NB4 (cell line): Measurements from ENCODE around the gene SEPSECS.

ENCODE experiments used
- DNase-seq: peaks from one replicate; pipeline ENCODE4 v3.0.0; 2010; ENCODE audit warnings: low read depth
- H3K4me3 ChIP-seq: one replicate; pipeline ENCODE4 v1.5.1; 2011; ENCODE audit warnings: mild to moderate bottlenecking, low read depth, low read length, moderate library complexity
- MYC ChIP-seq: IDR thresholded peaks from 2 replicates; pipeline ENCODE4 v1.6.1; 2011; ENCODE audit warnings: low read depth, low read length
- POLR2A ChIP-seq: IDR thresholded peaks from 2 replicates; pipeline ENCODE4 v1.6.1; 2011; ENCODE audit warnings: mild to moderate bottlenecking; ENCODE audit not compliant: insufficient read length; ENCODE audit errors: extremely low read depth
- TF ChIP-seq, protein P1 (sequence below): IDR thresholded peaks from 2 replicates; pipeline ENCODE4 v1.6.1; 2011; ENCODE audit warnings: low read depth, low read length
- TF ChIP-seq, protein P2 (sequence below): IDR thresholded peaks from one replicate; pipeline ENCODE4 v1.5.1; 2012; ENCODE audit warnings: low read depth, low read length

Gene SEPSECS

DNA sequence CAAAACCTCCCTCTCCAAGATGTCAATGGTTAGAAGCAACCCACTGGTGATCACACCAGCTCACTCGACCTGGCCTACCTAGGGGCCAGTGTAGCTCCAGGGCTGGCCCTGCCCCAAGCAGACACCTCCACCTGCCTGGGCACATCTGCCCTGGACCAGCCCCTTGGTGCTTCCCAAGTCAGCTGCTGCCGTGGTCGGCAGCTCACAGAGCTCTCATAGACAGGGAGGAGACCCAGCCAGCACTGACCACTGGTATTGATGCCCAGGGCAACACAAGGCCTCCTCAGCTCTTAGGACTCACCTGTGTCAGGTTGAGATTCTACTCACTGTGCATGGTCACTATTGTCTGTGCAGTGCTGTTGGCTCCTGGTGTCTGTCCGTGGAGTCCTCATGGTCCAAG is 51.7 kb downstream of the SEPSECS start:
- TF ChIP-seq POLR2A (no peak), MYC (no peak)
- TF ChIP-seq, protein P1, sequence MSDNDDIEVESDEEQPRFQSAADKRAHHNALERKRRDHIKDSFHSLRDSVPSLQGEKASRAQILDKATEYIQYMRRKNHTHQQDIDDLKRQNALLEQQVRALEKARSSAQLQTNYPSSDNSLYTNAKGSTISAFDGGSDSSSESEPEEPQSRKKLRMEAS, result no peak
- TF ChIP-seq, protein P2, sequence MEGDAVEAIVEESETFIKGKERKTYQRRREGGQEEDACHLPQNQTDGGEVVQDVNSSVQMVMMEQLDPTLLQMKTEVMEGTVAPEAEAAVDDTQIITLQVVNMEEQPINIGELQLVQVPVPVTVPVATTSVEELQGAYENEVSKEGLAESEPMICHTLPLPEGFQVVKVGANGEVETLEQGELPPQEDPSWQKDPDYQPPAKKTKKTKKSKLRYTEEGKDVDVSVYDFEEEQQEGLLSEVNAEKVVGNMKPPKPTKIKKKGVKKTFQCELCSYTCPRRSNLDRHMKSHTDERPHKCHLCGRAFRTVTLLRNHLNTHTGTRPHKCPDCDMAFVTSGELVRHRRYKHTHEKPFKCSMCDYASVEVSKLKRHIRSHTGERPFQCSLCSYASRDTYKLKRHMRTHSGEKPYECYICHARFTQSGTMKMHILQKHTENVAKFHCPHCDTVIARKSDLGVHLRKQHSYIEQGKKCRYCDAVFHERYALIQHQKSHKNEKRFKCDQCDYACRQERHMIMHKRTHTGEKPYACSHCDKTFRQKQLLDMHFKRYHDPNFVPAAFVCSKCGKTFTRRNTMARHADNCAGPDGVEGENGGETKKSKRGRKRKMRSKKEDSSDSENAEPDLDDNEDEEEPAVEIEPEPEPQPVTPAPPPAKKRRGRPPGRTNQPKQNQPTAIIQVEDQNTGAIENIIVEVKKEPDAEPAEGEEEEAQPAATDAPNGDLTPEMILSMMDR, result no peak
- no peak for DNase-seq

DNA sequence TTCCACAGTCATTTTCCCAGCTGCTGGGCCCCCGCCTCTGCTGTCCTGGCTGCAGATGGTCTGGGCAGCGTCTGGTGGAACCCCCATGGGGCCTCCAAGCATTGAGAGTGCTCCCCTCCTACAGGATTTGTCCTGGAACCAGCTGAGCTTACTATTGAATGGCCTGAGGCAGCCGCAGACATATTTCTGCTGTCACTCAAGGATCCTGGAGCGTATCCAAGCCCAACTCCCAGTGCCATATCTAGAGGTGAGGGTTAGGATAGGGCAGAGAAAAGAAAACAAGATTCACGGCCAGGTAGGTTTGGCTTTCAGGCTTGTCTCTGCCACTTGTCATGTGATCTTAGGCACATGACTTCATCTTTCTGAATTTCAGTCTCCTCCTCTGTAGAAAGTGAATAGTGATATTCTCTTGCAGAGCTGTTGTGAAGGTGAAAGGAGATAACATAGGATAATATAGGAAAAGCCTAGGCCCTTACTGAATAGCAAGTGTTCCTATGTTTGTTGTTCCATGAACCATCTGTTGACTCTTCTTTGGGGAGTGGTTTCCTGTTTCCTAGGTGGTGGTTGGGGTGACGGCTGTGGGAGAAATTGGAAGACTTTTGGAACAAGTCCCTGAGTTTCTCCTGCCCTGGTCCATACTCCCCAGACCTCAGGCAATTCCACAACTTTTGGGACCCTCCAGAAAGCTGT is 52.3 kb downstream of the SEPSECS start:
- DNase-seq, result no peak
- H3K4me3 ChIP-seq, result no peak overlapping the region
- TF ChIP-seq MYC, result no peak
- TF ChIP-seq, protein P1, result no peak
- TF ChIP-seq, protein P2, result no peak
- TF ChIP-seq POLR2A, result no peak

More for the DNA sequence above, 51.7 kb downstream of the SEPSECS start:
- no peak overlapping the region for H3K4me3 ChIP-seq

DNA sequence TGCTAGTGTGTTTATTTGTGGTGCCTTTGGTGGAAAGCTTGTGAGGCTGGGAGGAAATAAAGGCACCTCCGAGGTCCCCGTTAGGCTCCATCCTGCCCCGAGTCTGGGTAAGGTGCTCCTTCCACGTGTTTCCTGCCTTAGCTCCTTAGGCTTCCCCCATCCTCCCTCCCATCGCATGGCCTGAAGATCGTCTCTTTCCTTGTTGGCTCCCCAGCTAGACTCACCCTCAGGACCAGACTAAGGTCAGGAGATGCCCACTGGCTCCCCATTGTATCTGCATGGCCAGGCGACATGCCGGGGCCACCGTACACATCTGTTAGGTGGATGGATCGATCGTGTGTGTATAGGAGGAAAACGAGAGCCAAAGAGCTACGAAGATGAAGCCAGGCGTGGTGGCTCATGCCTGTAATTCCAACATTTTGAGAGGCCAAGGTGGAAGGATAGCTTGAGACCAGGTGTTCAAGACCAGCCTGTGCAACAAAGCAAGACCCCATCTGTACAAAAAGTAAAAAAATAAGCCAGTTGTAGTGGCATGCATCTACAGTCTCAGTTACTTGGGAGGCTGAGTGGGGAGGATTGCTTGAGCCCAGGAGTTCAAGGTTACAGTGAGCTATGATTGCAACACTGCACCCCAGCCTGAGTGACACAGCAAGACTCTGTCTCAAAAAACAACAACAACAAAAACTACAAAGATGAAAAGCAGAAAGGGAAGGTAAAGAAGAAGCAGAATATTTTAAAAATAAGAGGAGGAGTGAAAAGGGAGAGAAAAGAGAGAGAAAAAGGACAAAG is 53.7 kb downstream of the SEPSECS start:
- DNase-seq, result no peak
- TF ChIP-seq POLR2A (no peak), MYC (no peak)
- TF ChIP-seq, protein P1, result no peak
- TF ChIP-seq, protein P2, result no peak
- no peak overlapping the region for H3K4me3 ChIP-seq

DNA sequence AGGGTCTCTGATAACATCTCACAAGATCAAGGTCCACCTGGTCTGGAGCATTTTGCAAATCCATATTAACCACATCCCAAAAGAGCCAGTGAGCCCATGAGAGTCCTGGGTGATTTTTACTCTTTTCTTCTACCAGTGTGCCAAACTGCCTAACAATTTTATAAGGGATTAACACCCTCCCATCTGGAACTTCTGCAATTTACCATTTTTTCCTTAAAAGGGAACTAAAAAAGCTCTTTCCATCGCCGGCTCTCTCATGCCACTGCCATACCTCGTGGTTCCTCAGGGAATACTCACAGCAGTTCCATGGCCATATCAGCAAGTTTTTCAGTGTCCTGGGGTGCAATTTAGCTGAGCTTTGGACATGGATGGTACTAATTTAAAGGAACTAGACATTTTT is 55.7 kb downstream of the SEPSECS start:
- TF ChIP-seq MYC (no peak), POLR2A (no peak)
- TF ChIP-seq, protein P2, result no peak
- TF ChIP-seq, protein P1, result no peak
- peak; percentile 50 for DNase-seq

DNA sequence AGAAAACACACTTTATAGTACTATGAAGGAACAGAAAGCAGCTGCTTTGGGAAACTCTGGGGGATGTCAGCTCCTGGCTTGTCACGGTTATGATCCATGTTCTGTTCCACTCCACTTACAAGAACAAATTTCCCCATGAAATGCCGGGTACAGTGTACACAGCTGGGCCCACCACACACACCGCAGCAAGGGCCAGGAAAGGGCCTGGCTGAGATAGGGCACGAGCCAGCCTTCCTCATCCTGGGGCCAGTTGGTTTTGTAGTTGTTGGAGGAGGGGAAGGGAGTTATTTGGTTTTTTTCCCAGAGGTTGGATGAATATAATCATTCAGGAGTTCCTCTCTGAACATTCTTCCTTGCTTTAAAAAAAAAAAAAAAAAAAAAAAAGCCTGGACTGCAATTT is 56.8 kb downstream of the SEPSECS start:
- DNase-seq, result no peak
- TF ChIP-seq POLR2A, result no peak
- TF ChIP-seq, protein P1, result no peak
- TF ChIP-seq MYC, result no peak
- TF ChIP-seq, protein P2, result no peak
- no peak overlapping the region for H3K4me3 ChIP-seq

More for the DNA sequence above, 55.7 kb downstream of the SEPSECS start:
- no peak overlapping the region for H3K4me3 ChIP-seq
